Measurements from ENCODE around the gene ULK4.

ULK4 gene

DNA sequence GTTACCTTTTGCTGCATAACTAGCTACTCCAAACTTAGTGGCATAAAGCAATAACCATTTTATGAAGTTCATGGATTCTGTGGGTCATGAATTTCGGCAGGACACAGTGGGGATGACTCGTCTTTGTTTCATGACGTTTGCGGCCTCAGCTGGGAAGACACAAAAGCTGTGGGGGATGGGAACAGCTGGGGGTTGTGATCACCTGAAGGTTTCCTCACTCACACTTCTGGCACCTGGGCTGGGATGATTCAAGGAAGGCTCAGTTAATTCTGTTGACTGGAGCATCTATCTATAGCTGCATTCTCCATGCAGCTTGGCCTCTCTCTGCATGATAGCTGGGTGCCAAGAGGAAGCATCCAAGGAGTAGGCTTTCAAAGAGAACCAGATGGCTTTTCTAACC lies 332.8 kb downstream of the ULK4 start:
- DNase-seq: no peak

DNA sequence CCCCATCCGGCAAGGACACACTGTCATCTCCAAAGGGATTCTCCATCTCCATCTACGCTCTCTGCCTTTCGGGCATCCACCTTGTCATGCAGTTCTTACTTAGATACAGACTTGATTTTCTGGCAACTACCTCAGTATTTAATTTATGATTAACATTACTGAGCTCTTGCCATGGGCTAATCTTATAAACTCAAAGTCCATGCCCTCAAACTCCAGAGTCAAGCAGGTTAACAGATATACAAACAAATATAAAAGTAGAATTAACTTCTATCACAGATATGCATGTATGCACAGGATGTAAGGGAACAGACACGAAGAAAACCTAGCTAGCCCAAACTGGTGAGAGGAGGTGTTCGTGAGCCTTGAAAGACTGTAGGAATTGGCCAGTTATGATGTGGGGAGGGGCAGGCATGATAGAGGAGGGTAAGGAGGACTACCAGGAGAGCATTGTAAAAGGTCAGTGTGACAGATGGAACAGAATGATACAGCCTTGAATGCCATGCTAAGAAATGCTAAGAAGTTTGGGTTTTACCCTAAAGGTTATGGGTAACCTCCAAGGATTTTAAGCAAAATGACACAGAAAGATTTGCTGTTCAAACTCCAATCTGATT lies 334.3 kb downstream of the ULK4 start:
- no peak for DNase-seq

DNA sequence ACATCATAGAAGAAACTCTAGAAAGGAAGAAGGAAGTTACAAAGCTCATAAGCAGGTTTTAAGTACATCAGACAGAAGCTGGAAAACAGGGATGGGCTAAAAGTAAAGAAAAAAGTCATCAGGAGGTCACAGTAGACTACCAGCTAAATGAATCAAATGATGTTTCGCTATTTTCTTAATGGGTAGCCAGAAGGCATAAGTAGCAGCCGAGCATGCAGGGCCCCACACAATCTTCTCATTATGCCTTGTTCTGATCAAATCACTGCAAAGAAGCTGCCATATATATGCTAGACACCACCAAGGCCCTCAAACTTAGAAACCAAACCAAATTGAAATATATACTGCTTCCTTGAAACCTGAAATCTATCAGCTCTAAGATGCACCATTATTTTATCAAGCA lies 349.1 kb downstream of the ULK4 start:
- no peak for DNase-seq

DNA sequence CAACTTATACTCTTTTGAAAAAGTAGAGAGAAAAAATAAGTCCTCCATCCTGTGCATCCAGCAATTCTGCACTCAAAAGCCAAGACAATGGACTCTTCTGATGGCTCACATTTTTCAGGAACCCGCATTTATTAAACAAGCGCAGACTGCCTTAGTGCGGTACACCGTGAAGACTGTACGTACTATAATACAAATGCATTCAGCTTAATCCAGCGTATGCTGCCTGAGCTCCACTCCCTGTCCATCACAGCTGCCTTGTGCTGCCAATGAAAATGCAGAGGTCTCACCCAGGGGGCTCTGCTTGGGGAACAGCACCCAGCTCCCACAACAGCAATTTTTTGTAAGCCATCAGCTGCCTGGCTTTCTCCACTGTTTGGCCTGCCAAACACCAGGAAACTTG lies 350.9 kb downstream of the ULK4 start:
- DNase-seq: no peak

DNA sequence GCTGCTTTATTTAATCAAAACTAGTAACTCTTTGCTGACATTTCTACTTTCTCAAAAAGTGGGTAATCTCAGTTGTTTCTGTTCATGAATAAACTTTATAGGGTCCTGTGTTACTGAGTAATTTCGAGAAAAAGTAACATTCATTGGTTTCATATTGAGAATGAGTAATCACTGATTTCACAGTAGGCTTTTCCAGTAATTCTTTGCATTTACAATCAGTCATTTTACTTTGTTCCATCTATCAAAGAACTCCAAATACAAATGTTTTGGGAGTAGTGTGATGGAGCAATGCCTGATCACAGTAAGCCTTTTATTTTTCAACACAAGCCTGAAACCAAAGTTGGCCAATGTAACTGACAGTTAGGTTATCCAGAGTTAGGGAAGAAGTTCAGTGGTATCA lies 353.6 kb downstream of the ULK4 start:
- no peak for DNase-seq

DNA sequence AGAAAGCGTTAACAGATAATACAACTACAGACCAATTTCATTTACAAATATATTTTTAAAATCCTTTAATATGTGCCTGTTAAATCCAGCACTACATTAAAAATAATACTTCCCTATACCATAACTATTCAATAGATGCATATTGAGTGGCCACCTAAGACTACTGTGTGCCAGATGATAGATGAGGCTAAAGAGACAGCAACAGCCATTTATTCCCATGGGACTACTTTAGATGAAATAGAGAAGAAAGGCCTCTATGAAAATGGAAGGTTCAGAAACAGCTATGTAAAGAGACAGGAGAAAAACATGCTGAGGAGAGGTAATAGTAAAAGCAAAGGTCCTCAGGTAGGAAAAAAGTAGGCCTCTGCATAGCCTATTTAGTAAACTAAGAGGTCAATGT lies 358.1 kb downstream of the ULK4 start:
- DNase-seq: no peak

DNA sequence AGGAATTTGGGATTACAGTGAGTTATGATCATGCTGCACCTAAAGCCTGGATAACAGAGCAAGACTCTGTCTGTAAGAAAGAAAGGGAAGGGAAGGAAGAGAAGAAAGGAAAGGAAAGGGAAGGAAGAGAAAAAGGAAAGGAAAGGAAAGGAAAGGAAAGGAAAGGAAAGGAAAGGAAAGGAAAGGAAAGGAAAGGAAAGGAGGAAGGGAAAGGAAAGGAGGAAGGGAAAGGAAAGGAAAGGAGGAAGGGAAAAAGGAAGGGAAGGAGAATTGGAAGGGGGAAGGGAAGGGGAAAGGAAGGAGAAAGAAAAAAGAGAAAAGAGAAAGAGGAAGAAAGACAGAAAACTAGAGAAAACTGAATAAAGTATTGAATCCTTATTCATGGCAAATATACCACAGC lies 359.8 kb downstream of the ULK4 start:
- DNase-seq: no peak

DNA sequence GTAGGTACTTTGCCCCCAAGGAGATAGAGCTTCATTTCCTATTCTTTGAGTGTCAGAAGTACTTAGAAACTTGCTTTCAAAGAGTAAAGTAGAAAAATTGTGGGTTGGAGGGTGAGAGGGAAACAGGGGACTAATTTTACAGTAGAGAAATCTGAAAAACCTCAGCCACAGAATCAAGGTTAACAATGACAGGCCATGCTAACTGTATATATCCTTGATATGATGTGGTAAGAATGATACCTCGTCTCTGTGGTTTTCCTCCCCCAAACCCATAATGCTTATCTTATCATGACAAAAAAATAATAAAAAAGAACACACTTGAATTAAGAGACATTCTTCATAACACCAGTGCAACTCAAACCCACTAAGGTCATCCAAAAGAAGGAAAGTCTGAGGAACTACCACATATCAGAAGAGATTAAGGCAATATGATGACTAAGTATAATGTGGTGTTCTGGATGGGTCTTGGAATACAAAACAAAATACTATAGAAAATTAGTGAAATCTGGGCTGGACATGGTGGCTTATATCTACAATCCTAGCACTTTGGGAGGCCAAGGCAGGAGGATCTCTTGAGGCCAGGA lies 360.4 kb downstream of the ULK4 start:
- DNase-seq: no peak

DNA sequence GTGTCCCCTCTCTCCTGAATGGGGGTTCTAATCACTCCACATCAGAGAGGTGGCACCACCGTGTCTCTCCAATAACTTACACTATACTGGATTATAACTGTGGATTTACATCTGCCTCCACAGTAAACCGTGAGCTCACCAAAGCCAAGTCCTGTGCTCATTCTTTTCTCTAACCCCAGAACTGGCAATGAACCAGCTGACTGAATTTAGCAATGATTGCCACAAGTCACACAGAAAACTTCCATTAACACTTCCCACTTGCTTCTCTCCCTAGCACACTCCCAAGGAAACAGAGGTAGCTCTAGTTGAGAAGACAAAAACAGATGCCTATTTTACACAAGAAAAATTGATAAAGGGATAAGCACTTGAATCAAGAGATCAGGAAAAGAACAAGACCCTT lies 361.3 kb downstream of the ULK4 start:
- no peak for DNase-seq

DNA sequence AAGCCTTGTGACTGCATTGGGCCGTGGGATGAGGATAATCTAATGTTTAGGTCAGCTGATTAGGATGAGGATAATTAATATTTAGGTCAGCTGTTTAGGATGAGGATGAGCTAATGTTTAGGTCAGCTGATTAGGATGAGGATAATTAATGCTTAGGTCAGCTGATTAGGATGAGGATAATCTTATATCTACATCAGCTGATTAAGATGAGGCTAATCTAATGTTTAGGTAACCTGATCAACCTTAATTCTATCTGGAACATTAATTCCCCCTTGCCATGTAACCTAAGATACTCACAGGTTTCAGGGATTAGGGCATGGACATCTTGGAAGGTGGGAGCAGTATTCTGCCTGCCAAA lies 362.8 kb downstream of the ULK4 start:
- DNase-seq: no peak

DNA sequence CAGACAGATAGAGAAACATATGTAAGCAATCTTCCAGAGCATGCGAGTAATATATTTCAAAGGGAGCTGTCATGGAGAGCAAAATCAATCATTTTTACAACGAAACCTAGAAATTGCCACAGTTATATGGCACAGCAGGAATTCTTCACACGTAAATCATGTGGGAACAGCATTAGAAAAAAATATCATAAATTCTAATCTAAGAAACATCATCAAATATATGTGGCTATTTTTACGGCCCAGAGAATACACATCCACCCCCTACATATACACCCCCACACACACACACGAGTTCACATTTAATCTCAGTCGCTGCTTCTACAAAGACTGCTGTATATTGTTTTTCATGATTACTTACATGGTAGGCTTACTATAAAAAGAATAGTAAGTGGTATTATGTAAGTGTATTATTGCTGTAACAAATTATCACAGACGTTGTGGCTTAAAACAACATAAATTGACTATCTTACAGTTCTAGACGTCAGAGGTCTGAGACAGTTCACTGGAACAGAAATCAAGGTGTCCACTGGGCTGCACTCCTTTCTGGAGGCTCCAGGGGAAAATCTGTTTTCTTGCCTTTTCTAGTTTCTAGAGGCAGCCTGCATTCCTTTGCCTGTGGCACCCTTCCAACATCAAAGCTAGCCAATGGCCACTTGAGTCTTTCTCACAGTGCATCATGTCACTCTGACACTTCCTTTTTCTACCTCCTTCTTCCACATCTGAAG lies 363.3 kb downstream of the ULK4 start:
- DNase-seq: no peak

DNA sequence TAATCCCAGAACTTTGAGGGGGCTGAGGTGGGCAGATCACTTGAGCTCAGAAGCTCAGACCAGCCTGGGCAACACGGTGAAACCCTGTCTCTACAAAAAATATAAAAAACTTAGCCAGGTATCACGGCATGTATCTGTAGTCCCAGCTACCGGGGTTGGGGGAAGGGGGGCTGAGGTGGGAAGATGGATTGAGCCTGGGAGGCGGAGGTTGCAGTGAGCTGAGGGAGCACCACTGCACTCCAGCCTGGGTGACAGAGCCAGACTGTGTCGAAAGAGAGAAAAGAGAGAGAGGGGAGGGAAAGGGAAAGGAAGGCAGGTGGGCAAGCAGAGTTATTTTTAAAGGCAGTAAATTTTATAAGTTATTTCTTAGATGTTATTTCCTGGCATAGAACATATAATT lies 368.1 kb downstream of the ULK4 start:
- no peak for DNase-seq

DNA sequence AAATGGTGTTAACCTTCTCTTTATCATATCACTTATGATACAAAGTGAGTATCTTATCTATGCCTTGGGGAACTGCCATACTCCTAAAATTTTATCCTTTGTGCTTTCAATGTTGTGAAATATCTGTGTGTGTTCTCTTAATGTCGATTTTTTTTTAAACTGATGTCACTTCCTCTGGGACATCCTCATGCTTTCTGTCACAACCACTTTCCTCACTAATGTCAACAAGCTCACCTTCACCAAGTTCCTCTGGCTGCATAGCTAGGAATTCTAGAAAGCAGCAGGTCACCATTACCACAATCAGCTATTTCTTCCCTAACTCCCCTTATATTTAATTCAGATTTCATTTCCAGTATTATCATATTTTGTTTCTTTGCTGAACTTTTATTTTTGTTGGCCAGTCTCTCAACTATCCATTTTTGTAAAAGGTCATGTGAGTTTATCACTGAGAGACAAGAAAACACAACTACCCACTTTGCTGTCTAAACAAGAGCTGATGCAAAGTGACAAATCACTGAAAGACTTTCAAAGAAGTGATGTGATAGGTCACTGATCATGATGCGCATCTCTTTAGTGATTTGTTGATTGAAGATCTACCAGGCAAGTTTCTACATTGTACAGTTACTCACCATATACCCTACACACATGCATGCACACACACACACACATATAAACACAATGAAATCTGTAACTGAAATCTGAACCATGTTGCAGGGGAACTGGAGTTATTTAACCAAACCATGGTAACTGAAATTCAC lies 369.0 kb downstream of the ULK4 start:
- DNase-seq: no peak

DNA sequence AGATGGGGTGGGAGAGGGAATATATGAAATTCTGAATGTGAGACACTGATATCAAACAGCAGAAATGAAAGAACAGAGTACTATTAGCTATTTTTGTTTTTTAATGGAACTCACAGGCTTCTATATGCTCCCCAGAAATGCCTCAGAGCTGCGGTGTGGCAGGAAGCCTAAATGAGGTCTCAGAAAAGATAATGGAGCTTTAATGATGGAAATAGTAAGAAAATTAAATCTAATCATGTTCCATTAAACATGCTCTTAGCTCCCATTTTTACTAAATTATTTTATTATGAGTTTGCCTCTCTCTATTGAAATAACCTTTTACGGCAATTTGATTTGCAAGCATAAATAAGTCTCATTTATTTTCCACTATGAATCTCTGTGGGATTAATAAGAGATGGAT lies 378.9 kb downstream of the ULK4 start:
- DNase-seq: no peak

DNA sequence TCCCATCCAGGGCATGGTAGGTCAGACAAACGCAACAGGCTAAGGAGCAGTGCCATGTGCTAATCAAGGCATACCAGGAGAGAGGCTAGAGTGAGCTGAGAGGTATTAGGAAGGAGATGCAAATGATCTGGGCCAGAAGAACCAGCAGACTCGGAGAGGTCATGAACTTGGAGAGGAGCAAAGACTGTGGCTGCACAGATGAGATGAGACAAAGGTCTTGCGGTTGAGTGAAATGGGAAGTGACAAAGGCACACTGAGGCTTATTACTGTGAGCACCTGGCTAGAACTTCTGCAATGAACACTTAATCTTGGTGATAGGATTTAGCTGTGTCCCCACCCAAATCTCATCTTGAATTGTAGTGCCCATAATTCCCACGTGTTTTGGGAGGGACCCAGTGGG lies 380.2 kb downstream of the ULK4 start:
- DNase-seq: no peak

DNA sequence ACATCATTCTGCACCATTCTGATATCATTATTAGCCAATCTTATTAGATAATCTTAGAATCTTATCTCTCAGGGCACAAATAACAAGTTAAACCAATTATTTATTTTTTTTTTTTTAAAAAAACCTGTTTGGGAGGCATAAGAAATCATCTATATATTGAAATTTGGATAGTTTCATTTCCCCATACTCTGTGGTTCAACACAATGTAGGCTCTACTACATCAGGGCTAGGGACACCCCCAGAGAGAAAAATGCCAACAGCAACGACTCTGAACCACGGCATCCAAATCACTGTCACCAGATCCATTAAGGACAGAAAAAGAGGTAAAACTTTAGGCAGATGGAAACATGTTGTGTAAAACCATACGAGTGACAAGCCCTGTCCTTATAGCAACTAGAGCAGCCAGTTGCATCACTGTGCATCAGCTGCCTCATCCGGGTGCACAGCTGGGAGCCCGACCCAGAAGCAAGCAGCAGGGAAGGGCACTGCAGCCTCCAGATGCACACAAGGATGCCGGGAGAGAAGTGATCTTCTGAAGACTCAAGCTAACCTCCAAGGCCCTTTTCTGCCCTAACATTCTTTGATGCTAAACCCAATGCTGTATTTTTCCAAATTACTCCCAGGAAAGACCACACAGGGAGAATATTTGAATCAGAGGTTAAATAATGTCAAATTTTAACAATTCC lies 381.5 kb downstream of the ULK4 start:
- no peak for DNase-seq

DNA sequence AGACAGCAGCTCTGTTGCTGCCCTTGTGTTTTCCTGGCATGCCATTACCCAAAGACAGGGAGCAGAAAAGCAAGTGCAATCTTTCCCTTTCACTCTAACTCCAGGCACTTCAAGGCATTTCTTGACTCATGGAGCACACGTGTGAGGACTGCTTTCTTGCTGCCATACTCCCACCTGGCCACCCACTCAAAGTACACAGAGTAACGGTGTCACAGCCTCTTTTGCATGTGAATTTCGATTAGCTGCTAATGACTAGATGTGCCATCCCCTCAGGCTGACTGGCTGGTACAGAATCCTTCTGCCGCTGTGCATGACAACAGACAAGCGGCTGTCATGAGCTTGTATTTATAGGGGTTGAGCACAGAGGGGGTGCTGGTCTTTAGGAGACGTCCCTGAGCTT lies 382.0 kb downstream of the ULK4 start:
- DNase-seq: no peak

DNA sequence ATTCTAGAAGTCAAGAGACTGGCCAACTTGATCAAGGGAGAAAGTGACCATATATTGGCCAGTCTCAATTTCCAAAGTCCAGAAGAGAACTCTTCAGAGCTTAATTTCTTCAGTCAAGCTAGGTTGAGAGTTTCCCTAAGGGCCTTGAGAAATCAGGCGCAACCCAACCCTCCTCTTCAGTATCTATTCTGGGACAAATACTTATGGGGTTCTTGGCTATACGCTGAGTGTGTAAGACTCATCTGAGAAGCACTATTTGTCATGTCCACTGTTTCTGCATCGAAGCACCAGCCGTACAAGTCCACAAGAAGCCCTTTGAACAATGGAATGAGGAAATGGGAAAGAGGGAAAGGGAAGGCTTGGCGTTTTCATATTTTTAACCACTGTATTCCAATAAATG lies 383.1 kb downstream of the ULK4 start:
- no peak for DNase-seq

DNA sequence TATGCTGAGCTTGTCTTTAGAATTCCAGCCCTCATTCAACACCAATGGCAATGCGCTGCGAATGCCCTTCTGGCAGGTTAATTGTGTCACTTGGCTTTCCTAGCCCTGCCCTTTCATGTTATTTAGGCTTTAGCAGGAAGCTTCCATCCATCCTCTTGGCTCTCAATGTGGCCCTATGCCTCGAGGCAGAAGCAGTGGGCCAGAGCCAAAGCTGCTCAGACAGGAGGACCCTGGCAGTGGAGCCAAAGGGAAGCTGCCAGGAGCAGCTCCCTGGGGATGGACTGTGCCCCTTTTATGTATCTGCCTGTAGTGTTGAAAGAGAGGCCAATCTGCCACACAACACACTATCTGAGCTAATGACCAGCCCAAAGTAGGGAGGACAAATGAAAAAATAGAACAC lies 386.2 kb downstream of the ULK4 start:
- DNase-seq: no peak

DNA sequence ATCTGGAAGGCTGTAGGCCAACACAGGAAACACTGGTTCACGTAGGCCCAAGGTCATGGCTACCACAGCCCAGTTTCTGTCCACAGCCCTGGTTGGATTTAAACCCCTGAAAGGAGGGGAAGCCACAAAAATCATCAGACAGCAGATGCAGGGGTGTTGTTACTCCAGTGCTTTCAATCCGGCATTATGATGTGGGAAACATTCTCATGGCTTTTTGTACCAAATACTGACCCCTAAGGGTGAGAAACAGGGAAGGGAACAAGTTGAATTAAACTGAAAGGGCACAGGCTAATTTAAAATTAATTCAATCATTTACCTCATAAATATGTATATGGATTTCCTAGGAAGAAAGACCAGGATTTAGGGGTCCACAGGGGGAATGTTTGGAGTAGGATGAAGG lies 387.0 kb downstream of the ULK4 start:
- no peak for DNase-seq

DNA sequence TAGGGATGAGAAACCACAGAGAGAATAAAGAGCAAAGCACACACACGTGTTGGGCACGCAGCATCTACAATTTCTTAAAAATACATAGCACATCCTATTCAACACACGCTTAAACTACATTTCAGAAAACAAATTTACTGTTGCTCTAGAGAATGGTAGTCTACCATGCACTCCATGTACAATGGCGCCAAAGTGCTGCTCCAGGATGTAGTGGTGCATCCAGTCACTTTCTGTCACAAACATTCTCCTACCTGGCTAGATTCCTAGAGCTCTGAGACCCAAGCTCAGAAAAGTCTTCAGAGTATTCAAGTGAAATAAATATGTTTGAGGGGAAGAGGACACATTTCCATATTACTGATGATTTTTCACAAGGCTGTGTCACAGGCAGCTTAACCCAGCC lies 388.3 kb downstream of the ULK4 start:
- no peak for DNase-seq

DNA sequence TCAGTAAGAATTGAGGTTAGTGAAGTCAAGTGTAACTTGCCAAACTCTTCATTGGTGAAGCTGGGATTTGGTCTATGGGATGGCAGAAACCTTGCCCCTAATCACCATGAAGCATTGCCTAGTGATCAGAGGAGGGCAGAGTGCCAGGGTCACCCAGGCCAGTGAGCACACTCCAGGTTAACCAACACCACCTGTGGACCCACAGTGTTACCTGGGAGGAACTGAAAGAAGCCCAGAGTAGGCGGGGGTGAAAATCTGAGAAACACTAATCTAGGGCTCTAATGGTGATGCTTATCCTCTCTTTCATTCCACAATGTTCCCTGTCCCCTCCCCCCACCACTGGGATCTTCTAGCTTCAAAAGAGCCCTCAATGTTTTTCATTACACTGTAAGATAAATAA lies 389.8 kb downstream of the ULK4 start:
- DNase-seq: no peak

DNA sequence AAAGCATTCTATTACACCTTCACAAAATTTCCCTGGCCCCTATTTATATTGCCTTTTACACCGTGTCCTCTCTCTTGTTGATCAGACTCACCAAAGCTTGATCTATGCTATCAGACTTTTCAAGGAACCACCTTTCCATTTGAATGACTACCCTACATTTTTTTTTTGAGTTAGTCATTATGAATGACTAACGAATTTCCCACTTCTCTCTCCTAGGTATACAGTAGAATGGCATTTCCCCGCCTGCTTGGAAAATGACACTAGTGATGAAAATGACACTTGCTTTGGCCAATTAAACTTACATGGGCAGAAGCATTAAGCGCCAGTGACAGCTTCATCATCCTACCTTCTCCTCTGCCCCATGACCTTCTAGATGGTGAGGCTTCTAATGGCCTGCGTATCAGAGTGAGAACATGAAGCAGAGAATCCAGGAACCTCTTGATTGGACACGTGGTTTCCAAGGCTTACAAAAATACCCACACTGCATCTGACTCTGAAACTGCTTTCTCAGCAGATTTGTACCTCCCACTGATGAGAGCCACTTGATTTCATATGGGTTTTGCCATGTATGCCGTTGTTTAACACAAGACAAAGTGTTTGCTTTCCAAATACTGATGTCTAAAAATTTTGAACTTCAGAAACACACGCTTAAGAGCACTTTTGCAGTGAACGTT lies 392.1 kb downstream of the ULK4 start:
- DNase-seq: no peak
